ENCODE measurements around the gene HOTAIR.

DNA sequence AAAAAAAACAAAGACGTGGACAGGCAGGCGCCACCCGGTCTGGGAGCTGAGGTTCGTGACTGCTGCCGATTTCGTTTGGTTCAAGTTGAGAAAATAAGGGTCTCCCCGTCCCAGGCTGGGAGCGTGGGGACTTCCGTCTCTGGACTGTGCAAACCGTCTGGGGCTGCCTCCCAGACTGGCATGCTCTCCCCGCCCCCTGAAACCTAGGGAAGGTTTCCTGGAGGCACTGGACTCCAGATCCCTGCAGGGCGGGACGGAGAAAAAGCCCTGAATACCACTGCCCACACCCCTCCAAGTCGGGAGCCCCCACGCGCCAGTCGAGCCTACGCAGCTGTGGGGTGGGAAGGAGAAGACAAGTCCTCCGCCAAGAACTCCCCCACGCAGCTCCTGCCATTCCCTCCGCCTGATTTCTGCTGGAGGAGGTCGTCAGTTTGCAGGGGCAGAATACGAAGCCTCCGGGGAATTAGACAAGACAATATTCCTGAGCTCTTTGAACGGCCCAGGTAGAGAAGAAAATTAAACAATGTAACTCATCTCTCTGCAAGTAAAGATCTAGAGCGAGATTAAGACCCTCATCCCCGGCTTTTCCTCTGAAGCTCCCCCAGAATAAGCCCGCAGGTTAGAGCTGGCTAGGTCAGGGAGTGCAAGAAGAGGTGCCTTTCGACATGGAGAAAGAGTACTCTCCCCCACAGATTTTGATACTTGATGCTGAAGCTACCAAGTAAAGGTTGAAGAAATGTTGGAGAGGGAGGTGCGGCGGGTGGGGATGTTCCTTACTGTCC, 46.5 kb downstream of the HOTAIR start:
- TF ChIP-seq, protein P1, sequence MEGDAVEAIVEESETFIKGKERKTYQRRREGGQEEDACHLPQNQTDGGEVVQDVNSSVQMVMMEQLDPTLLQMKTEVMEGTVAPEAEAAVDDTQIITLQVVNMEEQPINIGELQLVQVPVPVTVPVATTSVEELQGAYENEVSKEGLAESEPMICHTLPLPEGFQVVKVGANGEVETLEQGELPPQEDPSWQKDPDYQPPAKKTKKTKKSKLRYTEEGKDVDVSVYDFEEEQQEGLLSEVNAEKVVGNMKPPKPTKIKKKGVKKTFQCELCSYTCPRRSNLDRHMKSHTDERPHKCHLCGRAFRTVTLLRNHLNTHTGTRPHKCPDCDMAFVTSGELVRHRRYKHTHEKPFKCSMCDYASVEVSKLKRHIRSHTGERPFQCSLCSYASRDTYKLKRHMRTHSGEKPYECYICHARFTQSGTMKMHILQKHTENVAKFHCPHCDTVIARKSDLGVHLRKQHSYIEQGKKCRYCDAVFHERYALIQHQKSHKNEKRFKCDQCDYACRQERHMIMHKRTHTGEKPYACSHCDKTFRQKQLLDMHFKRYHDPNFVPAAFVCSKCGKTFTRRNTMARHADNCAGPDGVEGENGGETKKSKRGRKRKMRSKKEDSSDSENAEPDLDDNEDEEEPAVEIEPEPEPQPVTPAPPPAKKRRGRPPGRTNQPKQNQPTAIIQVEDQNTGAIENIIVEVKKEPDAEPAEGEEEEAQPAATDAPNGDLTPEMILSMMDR (IDR thresholded peaks at IDR 0.05; ENCODE audit: insufficient read depth, low read depth, low read length) = no peak
- TF ChIP-seq EZH2 (IDR thresholded peaks at IDR 0.05; ENCODE audit: insufficient read depth, low read length) = no peak

Measured in astrocyte (in vitro differentiated cells and primary cell).